GM23248 (cell line): ENCODE results near the gene SEL1L3.

Experiments used
- EZH2 ChIP-seq: fragments of 200-600 bp; sonication (generic); IDR thresholded peaks from 2 replicates; pipeline ENCODE4 v1.6.1; 2018; ENCODE audit warnings: antibody characterized with exemption, mild to moderate bottlenecking; ENCODE audit not compliant: insufficient read depth, poor library complexity, severe bottlenecking
- EZH2phosphoT487 ChIP-seq: fragments of 200-600 bp; sonication (generic); IDR thresholded peaks from 2 replicates; pipeline ENCODE4 v1.6.1; 2018; ENCODE audit warnings: antibody characterized with exemption, moderate library complexity, mild to moderate bottlenecking, low read depth; ENCODE audit not compliant: insufficient read depth

DNA sequence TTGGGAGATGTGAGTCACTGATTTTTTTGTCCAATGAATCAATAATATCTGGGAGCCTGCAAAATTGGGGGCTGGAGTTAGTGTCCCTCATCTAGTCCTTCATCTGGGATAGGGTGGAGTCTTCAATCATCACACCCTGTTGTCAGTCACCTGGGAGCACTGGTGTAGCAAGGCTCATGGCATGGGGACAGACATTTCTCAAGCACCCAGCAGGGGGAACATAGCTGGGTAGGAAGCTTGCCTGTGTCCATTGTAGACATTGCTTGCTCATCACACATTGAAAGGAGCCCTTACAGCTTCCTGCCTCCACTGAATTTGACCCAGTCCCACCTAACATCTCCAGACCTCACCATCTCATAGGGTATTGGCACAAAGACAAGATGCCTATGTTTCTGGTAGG lies 61.2 kb downstream of the SEL1L3 start:
- TF ChIP-seq EZH2 (no peak), EZH2phosphoT487 (no peak)
